ENCODE data around the gene MEGF11.
A peak's percentile ranks its signal among the peaks of the same experiment; 100 is the strongest.

The MEGF11 gene

GRCh38 chr15:66253418-66254088 is at the start of gene MEGF11:
MEGF11 (minus strand) TSS chr15:66253750; CDS start chr15:66128403, 125,347 bp downstream.
- peak; percentile 16 for DNase-seq

- DNase-seq, result no peak
Measured at GRCh38 chr15:66302489-66303278, 49.1 kb upstream of the MEGF11 start.

GRCh38 chr15:66298803-66299251 is 45.3 kb upstream of the MEGF11 start:
- peak; percentile 91 for DNase-seq

- no peak for DNase-seq
Measured at GRCh38 chr15:66296186-66296585, 42.6 kb upstream of the MEGF11 start.

DNA sequence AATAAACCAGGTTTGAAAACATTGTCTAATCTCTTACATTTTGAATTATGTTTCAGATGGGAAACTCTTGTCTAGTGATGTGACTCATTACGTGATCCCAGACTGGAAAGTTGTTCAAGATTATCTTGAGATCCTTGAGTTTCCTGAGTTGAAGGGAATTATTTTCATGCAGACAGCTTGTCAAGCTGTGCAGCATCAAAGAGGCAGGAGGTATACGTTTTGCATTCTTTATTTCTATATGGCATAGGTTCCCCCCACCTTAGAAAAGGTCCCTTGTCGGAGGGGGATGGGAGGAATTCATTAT is 41.3 kb upstream of the MEGF11 start:
- DNase-seq, result no peak

- DNase-seq, result peak; percentile 23
Measured at GRCh38 chr15:66294157-66294931, 40.8 kb upstream of the MEGF11 start.

- peak; percentile 12 for DNase-seq
Measured at GRCh38 chr15:66293419-66294156, 40.0 kb upstream of the MEGF11 start, which contains the start of gene DIS3L. DIS3L (plus strand) TSS chr15:66293568; CDS start chr15:66293597, 29 bp downstream.

GRCh38 chr15:66292571-66293418 is 39.2 kb upstream of the MEGF11 start:
- no peak for DNase-seq

GRCh38 chr15:66291816-66292570 is 38.4 kb upstream of the MEGF11 start:
- no peak for DNase-seq

- no peak for DNase-seq
Measured at GRCh38 chr15:66290518-66290917, 37.0 kb upstream of the MEGF11 start.

GRCh38 chr15:66290007-66290406 is 36.5 kb upstream of the MEGF11 start:
- DNase-seq, result no peak

- DNase-seq, result no peak
Measured at GRCh38 chr15:66288551-66289185, 35.1 kb upstream of the MEGF11 start.

GRCh38 chr15:66288093-66288492 is 34.5 kb upstream of the MEGF11 start:
- DNase-seq, result no peak

DNA sequence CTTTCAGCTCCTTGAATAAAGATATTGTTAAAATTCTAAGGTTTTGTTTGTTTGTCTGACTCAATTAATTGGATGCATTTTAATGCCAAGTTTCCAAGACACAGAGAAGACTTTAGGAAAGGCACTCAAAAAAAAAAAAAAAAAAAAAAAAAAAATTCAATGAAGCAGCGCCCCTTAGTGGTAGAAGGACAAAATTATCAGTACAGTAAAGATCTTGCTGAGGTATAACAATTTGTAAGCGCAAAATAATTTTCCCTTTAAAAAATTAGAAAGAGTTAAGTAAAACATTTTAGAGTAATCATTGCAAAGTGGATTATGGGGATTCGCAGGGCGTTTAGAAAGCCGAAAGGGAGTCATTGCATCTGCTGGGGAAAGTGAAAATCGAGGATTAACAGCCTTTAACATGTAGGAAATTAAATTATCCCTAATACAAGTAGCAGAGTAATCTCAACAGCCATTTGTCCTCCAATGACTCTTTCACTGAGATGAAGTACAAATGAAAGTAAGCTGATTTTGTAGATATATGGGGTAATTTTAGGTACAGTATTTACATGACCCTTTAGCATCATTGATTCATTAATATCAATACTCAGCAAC is 34.0 kb upstream of the MEGF11 start:
- peak; percentile 35 for DNase-seq

- DNase-seq, result no peak
Measured at GRCh38 chr15:66285533-66286280, 32.2 kb upstream of the MEGF11 start.

GRCh38 chr15:66284271-66284670 is 30.7 kb upstream of the MEGF11 start:
- no peak for DNase-seq

DNA sequence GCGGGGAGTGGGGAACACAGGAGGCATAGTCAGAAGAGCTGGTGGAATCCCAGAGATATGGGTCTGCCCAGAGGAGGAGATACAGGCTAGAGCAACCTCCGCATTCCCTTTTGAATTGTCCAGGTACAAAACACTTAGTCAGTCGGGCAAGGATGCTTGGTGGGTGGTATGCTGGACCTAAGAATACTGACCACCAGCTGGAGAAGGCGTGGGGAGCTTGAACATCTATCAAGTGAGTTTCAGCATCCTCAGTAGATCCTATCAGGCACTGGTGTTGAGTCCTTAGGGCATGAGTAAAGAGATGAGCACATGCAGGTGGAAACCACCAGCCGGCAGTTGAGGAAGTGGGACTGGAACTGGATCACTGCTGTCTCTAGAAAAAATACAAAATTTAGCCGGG is 25.1 kb upstream of the MEGF11 start:
- no peak for DNase-seq

GRCh38 chr15:66278056-66278455 is 24.5 kb upstream of the MEGF11 start:
- no peak for DNase-seq

DNA sequence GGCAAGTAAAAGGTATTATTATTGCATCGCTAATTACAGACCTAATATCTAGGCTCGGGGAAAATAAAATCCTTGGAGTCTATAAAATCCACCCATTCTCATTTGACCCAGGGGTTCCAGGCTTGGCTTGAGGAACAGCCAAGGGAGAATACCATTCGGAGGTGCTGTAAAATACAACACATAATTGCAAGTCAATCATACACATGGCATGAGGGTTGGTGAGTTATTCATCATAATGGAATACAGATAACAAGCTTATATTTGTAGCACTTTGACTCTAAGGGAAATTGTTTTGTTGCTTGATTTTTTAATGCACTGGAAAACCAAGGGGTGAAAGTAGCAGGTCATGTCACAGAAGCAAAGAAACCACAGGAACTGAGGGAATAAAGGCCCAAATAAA is 23.0 kb upstream of the MEGF11 start:
- no peak for DNase-seq

Measured in NCI-H1694 treated with DMSO at 0.1 percent for 48 hours (cell line).